Activated CD8-positive, alpha-beta memory T cell treated with anti-CD3 and anti-CD28 coated beads, Interleukin-2, amount 10 ng/mL, durations not matched to agents 7 days and 5 days (primary cell): Measurements from ENCODE around the gene TUBGCP6. TPM values are rescaled to one million over a fixed set of nuclear protein-coding genes. Genes with fewer than 3 reads are reported as not detected.

Source experiments
- ATAC-seq: fragments of 150-1000 bp; cut with Tn5 transposase; one replicate; pipeline ENCODE4 v1.10.0; 2021; ENCODE audit warnings: moderate library complexity
- CTCF ChIA-PET: fragments of 350-600 bp; sonication (Branson Sonifier 250); formaldehyde crosslinking; loops from one replicate; lab custom pipeline; 2021; ENCODE audit warnings: antibody characterized with exemption; lab: Charles Lee
- DNase-seq: peaks from one replicate; pipeline ENCODE4 v3.0.0-alpha.2; 2020
- H3K27ac Mint-ChIP-seq: one replicate; pipeline ENCODE4 v1.8.0; 2021; ENCODE audit warnings: mild to moderate bottlenecking, mixed read lengths
- H3K27me3 Mint-ChIP-seq: one replicate; pipeline ENCODE4 v1.8.0; 2021; ENCODE audit warnings: mixed read lengths
- H3K36me3 Mint-ChIP-seq: one replicate; pipeline ENCODE4 v1.8.0; 2021; ENCODE audit warnings: mild to moderate bottlenecking, mixed read lengths
- H3K4me1 Mint-ChIP-seq: one replicate; pipeline ENCODE4 v1.8.0; 2021; ENCODE audit warnings: mixed read lengths
- H3K4me3 Mint-ChIP-seq: one replicate; pipeline ENCODE4 v1.8.0; 2021; ENCODE audit warnings: mild to moderate bottlenecking, moderate library complexity, mixed read lengths
- H3K9me3 Mint-ChIP-seq: one replicate; pipeline ENCODE4 v1.8.0; 2022; ENCODE audit warnings: low read depth, mixed read lengths
- total RNA-seq, 2 experiments: library from RNA; stranded (reverse); gene quantifications; one replicate each; pipeline ENCODE4 v1.2.3, GENCODE V29; 2021

TUBGCP6 gene
- total RNA-seq, 2 experiments from 2014 or later = 60.9 to 72.0 TPM

GRCh38 chr22:50183141-50183971 lies 61.5 kb downstream of the TUBGCP6 start:
- peaks cover 5% of the 10 kb centered on the region for H3K36me3 Mint-ChIP-seq
- H3K9me3 Mint-ChIP-seq = no peaks in the 10 kb centered on the region
- ATAC-seq = no peak
- no peaks in the 10 kb centered on the region for H3K27me3 Mint-ChIP-seq
- no peak overlapping the region for H3K4me3 Mint-ChIP-seq
- CTCF ChIA-PET = no interaction called here
- peaks cover 26% of the 10 kb centered on the region for H3K4me1 Mint-ChIP-seq
- no peak overlapping the region for H3K27ac Mint-ChIP-seq
- DNase-seq = no peak

- ATAC-seq = no peak
- CTCF ChIA-PET = interaction anchor here (1.2 kb wide), 1 partner anchor 8 kb away, joined by 4 read pairs; no protein-coding TSS in a partner anchor
These were observed 62.4 kb downstream of the TUBGCP6 start for GRCh38 chr22:50182176-50183081.

DNA sequence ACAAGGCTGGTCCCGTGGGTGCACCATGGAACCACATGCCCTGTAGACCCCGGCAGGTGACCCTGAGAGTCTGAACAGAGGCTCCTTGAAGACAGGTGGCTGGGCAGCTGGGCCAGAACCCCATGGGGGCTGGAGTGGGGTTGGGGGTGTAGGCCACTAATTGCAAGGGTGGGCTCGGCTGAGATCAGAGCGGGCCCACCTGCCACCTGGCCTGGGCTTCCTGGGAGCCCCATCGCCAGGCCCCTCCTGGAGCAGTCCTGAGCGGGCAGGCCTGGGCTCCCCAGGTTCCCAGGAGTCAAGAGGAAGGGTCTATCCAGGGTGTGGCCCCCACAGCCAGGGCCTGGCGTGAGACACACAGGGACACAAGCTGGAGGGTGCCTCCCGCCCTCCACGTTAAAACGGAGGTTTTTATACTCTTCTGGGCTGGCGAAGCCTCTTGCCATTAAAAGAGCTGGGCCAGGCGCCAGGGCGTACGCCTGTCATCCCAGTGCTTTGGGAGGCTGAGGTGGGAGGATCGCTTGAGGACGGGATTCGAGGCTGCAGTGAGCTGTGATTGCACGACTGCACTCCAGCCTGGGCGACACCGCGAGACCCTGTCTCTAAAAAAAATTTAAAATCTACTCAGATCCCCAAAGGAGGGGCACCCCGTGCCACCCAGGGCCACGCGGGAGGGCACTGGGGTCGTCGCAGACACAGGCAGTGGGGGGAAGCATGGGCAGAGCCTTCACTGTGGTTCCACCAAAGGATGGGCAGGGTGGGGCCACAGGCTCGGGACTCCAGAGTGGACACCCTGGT lies 63.9 kb downstream of the TUBGCP6 start:
- Mint-ChIP-seq H3K27ac (no peak overlapping the region), H3K4me3 (no peak overlapping the region), H3K36me3 (no peaks in the 10 kb centered on the region), H3K27me3 (no peaks in the 10 kb centered on the region), H3K9me3 (no peaks in the 10 kb centered on the region), H3K4me1 (peaks cover 15% of the 10 kb centered on the region)
- CTCF ChIA-PET = interaction anchor here (0.6 to 0.7 kb wide), 2 partner anchors 28 to 154 kb away, joined by 3 read pairs; no protein-coding TSS in a partner anchor
- ATAC-seq (no peak), DNase-seq (no peak)

More at GRCh38 chr22:50182176-50183081, 62.4 kb downstream of the TUBGCP6 start:
- DNase-seq = no peak
- Mint-ChIP-seq H3K4me1 (peaks cover 21% of the 10 kb centered on the region), H3K27me3 (no peaks in the 10 kb centered on the region), H3K27ac (no peak overlapping the region), H3K9me3 (no peaks in the 10 kb centered on the region), H3K36me3 (peaks cover 4% of the 10 kb centered on the region), H3K4me3 (no peak overlapping the region)

GRCh38 chr22:50179937-50180726 lies 64.7 kb downstream of the TUBGCP6 start:
- Mint-ChIP-seq H3K36me3 (no peaks in the 10 kb centered on the region), H3K4me3 (no peak overlapping the region), H3K4me1 (peaks cover 13% of the 10 kb centered on the region), H3K27me3 (no peaks in the 10 kb centered on the region), H3K9me3 (no peaks in the 10 kb centered on the region), H3K27ac (no peak overlapping the region)
- no peak for ATAC-seq
- CTCF ChIA-PET = no interaction called here
- no peak for DNase-seq

- no peaks in the 10 kb centered on the region for H3K27me3 Mint-ChIP-seq
- DNase-seq = no peak
- H3K9me3 Mint-ChIP-seq = no peaks in the 10 kb centered on the region
- H3K27ac Mint-ChIP-seq = no peak overlapping the region
- no peaks in the 10 kb centered on the region for H3K36me3 Mint-ChIP-seq
- no peak overlapping the region for H3K4me3 Mint-ChIP-seq
- CTCF ChIA-PET = no interaction called here
- ATAC-seq = no peak
- peaks cover 9% of the 10 kb centered on the region for H3K4me1 Mint-ChIP-seq
These were observed 65.7 kb downstream of the TUBGCP6 start for GRCh38 chr22:50178871-50179869.

DNA sequence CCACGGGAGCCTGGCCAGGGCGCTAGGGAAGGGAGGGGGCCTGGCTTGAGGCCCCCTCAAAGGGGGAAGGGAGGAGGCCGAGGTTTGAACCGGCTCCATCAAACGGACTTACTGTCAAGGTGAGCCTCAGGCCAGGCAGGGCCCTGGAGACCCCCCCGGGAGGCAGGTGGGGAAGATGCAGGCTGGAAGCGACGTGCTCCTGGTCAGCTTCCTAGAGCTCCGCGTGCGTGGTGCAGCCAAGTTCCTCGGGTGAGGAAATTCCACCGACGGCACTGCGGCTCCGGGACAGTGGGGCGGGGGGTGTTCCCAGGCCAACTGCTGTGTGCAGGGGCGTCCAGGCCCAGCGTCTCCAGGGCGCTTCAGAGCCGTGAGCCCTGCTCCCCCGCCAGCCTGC lies 66.4 kb downstream of the TUBGCP6 start:
- Mint-ChIP-seq H3K27me3 (no peaks in the 10 kb centered on the region), H3K9me3 (no peaks in the 10 kb centered on the region), H3K4me3 (no peak overlapping the region), H3K36me3 (no peaks in the 10 kb centered on the region), H3K4me1 (peaks cover 8% of the 10 kb centered on the region), H3K27ac (no peak overlapping the region)
- no peak for ATAC-seq
- CTCF ChIA-PET = no interaction called here
- no peak for DNase-seq

DNA sequence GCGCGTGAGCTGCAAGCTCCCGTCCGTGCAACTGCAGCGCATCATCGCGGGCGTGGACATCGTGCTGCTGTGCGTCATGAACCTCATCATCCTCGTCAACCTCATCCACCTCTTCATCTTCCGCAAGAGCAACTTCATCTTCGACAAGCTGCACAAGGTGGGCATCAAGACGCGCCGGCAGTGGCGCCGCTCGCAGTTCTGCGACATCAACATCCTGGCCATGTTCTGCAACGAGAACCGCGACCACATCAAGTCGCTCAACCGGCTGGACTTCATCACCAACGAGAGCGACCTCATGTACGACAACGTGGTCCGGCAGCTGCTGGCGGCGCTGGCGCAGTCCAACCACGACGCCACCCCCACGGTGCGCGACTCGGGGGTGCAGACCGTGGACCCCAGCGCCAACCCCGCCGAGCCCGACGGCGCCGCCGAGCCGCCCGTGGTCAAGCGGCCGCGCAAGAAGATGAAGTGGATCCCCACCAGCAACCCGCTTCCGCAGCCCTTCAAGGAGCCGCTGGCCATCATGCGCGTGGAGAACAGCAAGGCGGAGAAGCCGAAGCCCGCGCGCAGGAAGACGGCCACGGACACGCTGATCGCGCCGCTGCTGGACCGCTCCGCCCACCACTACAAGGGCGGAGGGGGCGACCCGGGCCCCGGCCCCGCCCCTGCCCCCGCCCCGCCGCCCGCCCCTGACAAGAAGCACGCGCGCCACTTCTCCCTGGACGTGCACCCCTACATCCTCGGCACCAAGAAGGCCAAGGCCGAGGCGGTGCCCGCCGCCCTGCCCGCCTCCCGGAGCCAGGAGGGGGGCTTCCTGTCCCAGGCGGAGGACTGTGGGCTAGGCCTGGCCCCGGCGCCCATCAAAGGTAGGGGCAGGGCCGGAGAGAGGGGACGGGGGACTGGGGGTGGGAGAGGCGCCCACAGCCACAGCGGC lies 67.0 kb downstream of the TUBGCP6 start:
- Mint-ChIP-seq H3K4me1 (peaks cover 8% of the 10 kb centered on the region), H3K4me3 (no peak overlapping the region), H3K27ac (no peak overlapping the region), H3K9me3 (no peaks in the 10 kb centered on the region), H3K36me3 (no peaks in the 10 kb centered on the region), H3K27me3 (no peaks in the 10 kb centered on the region)
- no peak for ATAC-seq
- DNase-seq = no peak
- CTCF ChIA-PET = no interaction called here

DNA sequence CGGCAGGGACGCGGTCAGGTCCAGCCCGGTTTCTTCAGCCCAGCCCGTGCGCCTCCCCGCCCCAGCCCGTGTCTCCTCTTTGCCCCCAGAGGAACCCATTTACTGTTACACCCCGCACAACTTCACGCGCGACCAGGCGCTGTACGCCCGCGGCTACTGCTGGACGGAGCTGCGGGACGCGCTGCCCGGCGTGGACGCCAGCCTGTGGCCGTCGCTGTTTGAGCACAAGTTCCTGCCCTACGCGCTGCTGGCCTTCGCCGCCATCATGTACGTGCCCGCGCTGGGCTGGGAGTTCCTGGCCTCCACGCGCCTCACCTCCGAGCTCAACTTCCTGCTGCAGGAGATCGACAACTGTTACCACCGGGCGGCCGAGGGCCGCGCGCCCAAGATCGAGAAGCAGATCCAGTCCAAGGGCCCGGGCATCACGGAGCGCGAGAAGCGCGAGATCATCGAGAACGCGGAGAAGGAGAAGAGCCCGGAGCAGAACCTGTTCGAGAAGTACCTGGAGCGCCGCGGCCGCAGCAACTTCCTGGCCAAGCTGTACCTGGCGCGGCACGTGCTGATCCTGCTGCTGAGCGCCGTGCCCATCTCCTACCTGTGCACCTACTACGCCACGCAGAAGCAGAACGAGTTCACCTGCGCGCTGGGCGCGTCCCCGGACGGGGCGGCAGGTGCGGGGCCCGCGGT lies 67.8 kb downstream of the TUBGCP6 start:
- Mint-ChIP-seq H3K36me3 (no peaks in the 10 kb centered on the region), H3K27me3 (no peaks in the 10 kb centered on the region)
- no peak for DNase-seq

DNA sequence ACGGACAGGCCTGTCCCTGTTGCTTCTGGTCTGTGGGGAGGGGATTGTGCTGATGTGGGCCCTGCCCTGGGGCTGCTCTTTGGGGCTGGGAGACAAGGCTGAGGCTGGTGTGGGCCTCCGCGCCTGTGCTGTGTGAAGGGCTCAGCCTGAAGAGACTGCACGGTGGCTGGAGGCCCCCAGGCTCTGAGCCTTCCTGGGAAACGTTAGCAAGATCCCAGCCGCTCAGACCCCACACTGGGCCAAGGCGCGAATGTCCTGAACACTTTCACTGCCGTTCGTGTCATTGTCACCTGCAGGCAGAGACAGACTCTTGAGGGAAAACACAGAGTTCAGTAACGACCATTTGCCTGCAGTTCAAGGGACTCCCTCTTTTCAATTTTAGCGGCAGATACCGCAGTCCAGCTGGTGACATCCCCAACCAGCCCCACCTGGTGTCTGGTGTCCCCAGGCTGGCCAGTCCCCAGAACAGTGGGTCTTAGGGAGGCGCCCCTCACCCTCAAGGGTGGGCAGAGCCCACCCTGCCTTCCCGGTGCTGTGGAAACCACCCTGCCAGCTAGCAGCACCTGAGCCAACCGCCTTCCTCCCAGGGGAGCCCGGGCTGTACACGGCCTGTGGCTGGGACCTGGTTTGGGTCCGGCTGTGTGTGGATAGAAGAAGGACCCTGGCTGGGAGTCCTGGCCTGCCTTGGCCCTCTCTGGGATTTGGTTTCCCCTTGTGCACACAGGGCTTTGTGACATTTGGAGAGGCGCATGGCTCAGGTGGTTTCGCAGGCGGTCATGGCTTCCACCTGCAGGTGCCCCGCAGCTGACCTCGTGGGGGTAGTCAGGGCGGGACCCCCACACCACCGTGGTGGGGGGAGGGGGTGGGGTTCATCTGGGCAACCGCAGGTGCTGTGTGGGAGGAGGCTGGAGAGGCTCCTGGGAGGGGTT lies 68.6 kb downstream of the TUBGCP6 start:
- no peaks in the 10 kb centered on the region for H3K36me3 Mint-ChIP-seq
- H3K27me3 Mint-ChIP-seq = peaks cover 2% of the 10 kb centered on the region
- DNase-seq = no peak
- no peaks in the 10 kb centered on the region for H3K9me3 Mint-ChIP-seq
- peaks cover 8% of the 10 kb centered on the region for H3K4me1 Mint-ChIP-seq
- H3K27ac Mint-ChIP-seq = no peak overlapping the region
- CTCF ChIA-PET = no interaction called here
- ATAC-seq = no peak
- H3K4me3 Mint-ChIP-seq = no peak overlapping the region

More for the DNA sequence above, 67.8 kb downstream of the TUBGCP6 start:
- Mint-ChIP-seq H3K4me1 (peaks cover 8% of the 10 kb centered on the region), H3K4me3 (no peak overlapping the region), H3K27ac (no peak overlapping the region), H3K9me3 (no peaks in the 10 kb centered on the region)
- CTCF ChIA-PET = no interaction called here
- no peak for ATAC-seq

DNA sequence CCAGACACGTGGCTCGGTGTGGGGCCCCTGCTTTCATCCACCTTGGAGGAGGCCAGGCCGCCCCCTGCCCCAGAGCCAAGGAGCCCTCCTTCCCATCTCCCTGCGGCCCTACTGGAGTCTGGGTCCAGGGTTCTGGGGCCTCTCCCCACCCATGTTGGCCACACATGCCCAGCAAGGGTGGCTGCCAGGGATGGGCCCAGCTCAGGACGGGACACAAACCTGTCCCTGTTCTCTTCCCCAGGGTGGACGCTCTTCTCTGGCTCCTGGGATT lies 69.7 kb downstream of the TUBGCP6 start:
- CTCF ChIA-PET = interaction anchor here (0.6 to 1.1 kb wide), 2 partner anchors 34 to 445 kb away, joined by 3 to 5 read pairs; no protein-coding TSS in a partner anchor
- H3K36me3 Mint-ChIP-seq = no peaks in the 10 kb centered on the region
- no peaks in the 10 kb centered on the region for H3K9me3 Mint-ChIP-seq
- no peak for ATAC-seq
- no peak for DNase-seq
- no peak overlapping the region for H3K4me3 Mint-ChIP-seq
- H3K4me1 Mint-ChIP-seq = peaks cover 7% of the 10 kb centered on the region
- H3K27ac Mint-ChIP-seq = no peak overlapping the region
- peaks cover 4% of the 10 kb centered on the region for H3K27me3 Mint-ChIP-seq
